Caco-2 (cell line): ENCODE measurements around the gene HOXC13. TPM values are rescaled to one million over a fixed set of nuclear protein-coding genes. Genes with fewer than 3 reads are reported as not detected.

Experiments
- BruUV-seq: library from RNA; stranded (reverse); fragments of 400-500 nt; replicated peaks from 2 replicates; lab custom pipeline; 2021; lab: Mats Ljungman, UMichigan
- CTCF ChIA-PET: fragments of 300-600 bp; sonication (Branson Sonifier 250); formaldehyde crosslinking; loops from one replicate; lab custom pipeline; 2022; ENCODE audit warnings: antibody characterized with exemption; lab: Charles Lee
- POLR2A ChIA-PET: fragments of 300-600 bp; sonication (Branson Sonifier 250); formaldehyde crosslinking; loops from one replicate; lab custom pipeline; 2022; ENCODE audit warnings: antibody characterized with exemption; lab: Charles Lee
- DNase-seq, 2 experiments: peaks; one replicate each; pipeline versions ENCODE4 v3.0.0 to v3.0.0-alpha.2; 2020 to 2022
- H3K27me3 ChIP-seq: replicated peaks from 2 replicates; pipeline ENCODE4 v1.6.0; 2011; ENCODE audit warnings: low read length; ENCODE audit not compliant: control insufficient read depth, insufficient read depth
- H3K36me3 ChIP-seq: 2 replicates; pipeline ENCODE4 v1.5.1; 2011; ENCODE audit warnings: low read length; ENCODE audit not compliant: control insufficient read depth, insufficient read depth
- H3K4me1 ChIP-seq: fragments of 250-450 bp; sonication (Bioruptor Pico); 2 replicates; pipeline ENCODE4 v1.5.1; 2020; ENCODE audit warnings: mild to moderate bottlenecking
- H3K4me3 ChIP-seq: 2 replicates; pipeline ENCODE4 v1.5.1; 2011; ENCODE audit warnings: low read depth, mild to moderate bottlenecking, control low read depth, low read length
- H3K9me3 ChIP-seq: fragments of 250-450 bp; sonication (Bioruptor Pico); 2 replicates; pipeline ENCODE4 v1.5.1; 2020; ENCODE audit warnings: mild to moderate bottlenecking, moderate library complexity
- H3K27ac Mint-ChIP-seq: one replicate; pipeline ENCODE4 v1.8.0; 2022; ENCODE audit warnings: mixed read lengths; ENCODE audit not compliant: unreplicated experiment
- H3K27me3 Mint-ChIP-seq: one replicate; pipeline ENCODE4 v1.8.0; 2022; ENCODE audit warnings: mixed read lengths; ENCODE audit not compliant: insufficient read depth, unreplicated experiment
- H3K36me3 Mint-ChIP-seq: one replicate; pipeline ENCODE4 v1.8.0; 2022; ENCODE audit warnings: mild to moderate bottlenecking, mixed read lengths; ENCODE audit not compliant: insufficient read depth, unreplicated experiment
- H3K4me1 Mint-ChIP-seq: one replicate; pipeline ENCODE4 v1.8.0; 2022; ENCODE audit warnings: low read depth, mixed read lengths; ENCODE audit not compliant: unreplicated experiment
- H3K4me3 Mint-ChIP-seq: one replicate; pipeline ENCODE4 v1.8.0; 2022; ENCODE audit warnings: mild to moderate bottlenecking, moderate library complexity, mixed read lengths; ENCODE audit not compliant: unreplicated experiment
- H3K9me3 Mint-ChIP-seq: one replicate; pipeline ENCODE4 v1.8.0; 2022; ENCODE audit warnings: mixed read lengths; ENCODE audit not compliant: unreplicated experiment
- CTCF ChIP-seq, 2 experiments: fragments of 200-600 bp in 1 of 2; IDR thresholded peaks; 1 replicate in 1 of 2; 2 replicates in 1 of 2; pipeline versions ENCODE4 v1.5.1 to v1.8.0; 2011 to 2022; ENCODE audit warnings: antibody characterized with exemption in 1 of 2, control low read depth in 1 of 2, inconsistent platforms in 1 of 2, low read depth in 1 of 2, low read length in 1 of 2, mild to moderate bottlenecking in 1 of 2, moderate library complexity in 1 of 2; ENCODE audit not compliant: insufficient read depth in 1 of 2, severe bottlenecking in 1 of 2, unreplicated experiment in 1 of 2
- intact Hi-C: fragments of 100-400 bp; cut with micrococcal nuclease; formaldehyde crosslinking; loops from one replicate; pipeline ENCODE4 v1.10.0; 2022; ENCODE audit not compliant: unreplicated experiment
- total RNA-seq: library from RNA; stranded (reverse); gene quantifications from 2 replicates; pipeline ENCODE4 v1.2.3, GENCODE V29; 2022

The HOXC13 gene
- total RNA-seq, 1 experiment from 2014 or later: 6.4 TPM

- H3K9me3 ChIP-seq: no peaks in the 10 kb centered on the region
- H3K9me3 Mint-ChIP-seq: no peaks in the 10 kb centered on the region
- no peaks in the 10 kb centered on the region for H3K4me1 Mint-ChIP-seq
- BruUV-seq: no TSS peak
- intact Hi-C loops: no loop called here
- H3K36me3 ChIP-seq: no peaks in the 10 kb centered on the region
- no peaks in the 10 kb centered on the region; the same call in 1 of the 2 replicates for H3K27me3 ChIP-seq
- no peak overlapping the region for H3K4me3 Mint-ChIP-seq
- TF ChIP-seq CTCF (IDR thresholded peaks at IDR 0.05; ENCODE audit: insufficient read depth in 1 of 2, low read depth in 1 of 2, low read length in 1 of 2, severe bottlenecking in 1 of 2, unreplicated experiment in 1 of 2): no peak
- no peaks in the 10 kb centered on the region for H3K27me3 Mint-ChIP-seq
- POLR2A ChIA-PET: no interaction called here
- no peak for DNase-seq
- CTCF ChIA-PET: no interaction called here
- H3K36me3 Mint-ChIP-seq: no peaks in the 10 kb centered on the region
- no peak overlapping the region for H3K4me3 ChIP-seq
- H3K4me1 ChIP-seq: no peaks in the 10 kb centered on the region
- no peak overlapping the region for H3K27ac Mint-ChIP-seq
These were observed 21.6 kb upstream of the HOXC13 start for GRCh38 chr12:53916788-53917655.

- Mint-ChIP-seq H3K27ac (no peak overlapping the region), H3K4me3 (no peak overlapping the region), H3K36me3 (no peaks in the 10 kb centered on the region), H3K4me1 (no peaks in the 10 kb centered on the region), H3K27me3 (peaks cover 19% of the 10 kb centered on the region), H3K9me3 (no peaks in the 10 kb centered on the region)
- H3K36me3 ChIP-seq: no peaks in the 10 kb centered on the region
- no peak overlapping the region for H3K4me3 ChIP-seq
- DNase-seq: no peak
- H3K4me1 ChIP-seq: no peaks in the 10 kb centered on the region
- no peaks in the 10 kb centered on the region; the same call in 1 of the 2 replicates for H3K27me3 ChIP-seq
- no peak for TF ChIP-seq CTCF (IDR thresholded peaks at IDR 0.05; ENCODE audit: insufficient read depth in 1 of 2, low read depth in 1 of 2, low read length in 1 of 2, severe bottlenecking in 1 of 2, unreplicated experiment in 1 of 2)
- intact Hi-C loops: no loop called here
- no peaks in the 10 kb centered on the region for H3K9me3 ChIP-seq
- ChIA-PET POLR2A (no interaction called here), CTCF (no interaction called here)
- no TSS peak for BruUV-seq
These were observed 13.9 kb upstream of the HOXC13 start for GRCh38 chr12:53924521-53925405.
